ENCODE results near the gene TNFRSF12A. TPM values are rescaled to one million over a fixed set of nuclear protein-coding genes. Genes with fewer than 3 reads are reported as not detected.
"Not testable (repeated sequence)": the region's sequence is repeated elsewhere in the genome, so short reads cannot be mapped to it uniquely, and the experiment has no call there.

The TNFRSF12A gene
- total RNA-seq, 1 donor from 2014 or later, result 2.0 TPM

GRCh38 chr16:3065742-3066439, 45.7 kb downstream of the TNFRSF12A start:
- DNase-seq, result no peak

GRCh38 chr16:3066440-3066748, 46.2 kb downstream of the TNFRSF12A start:
- no peak for DNase-seq

DNA sequence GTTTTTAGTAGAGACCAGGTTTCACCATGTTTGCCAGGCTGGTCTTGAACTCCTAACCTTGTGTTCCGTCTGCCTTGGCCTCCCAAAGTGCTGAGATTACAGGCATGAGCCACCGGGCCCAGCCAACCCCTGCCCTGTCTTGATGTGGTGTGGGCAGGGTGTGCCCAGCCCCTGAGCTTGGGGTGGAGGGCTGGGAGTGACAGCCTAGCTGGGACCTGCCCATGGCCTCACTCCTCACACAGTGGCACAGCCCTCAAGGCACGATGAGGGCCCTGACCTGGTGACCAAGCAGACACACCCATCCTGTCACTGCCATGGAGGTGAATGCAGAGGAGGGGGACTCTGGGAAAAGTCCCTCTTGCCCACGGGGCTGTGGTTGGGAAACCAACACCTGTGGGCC, 48.3 kb downstream of the TNFRSF12A start:
- DNase-seq, result no peak

GRCh38 chr16:3069146-3069545, 49.0 kb downstream of the TNFRSF12A start:
- DNase-seq, result not testable (repeated sequence)

GRCh38 chr16:3070608-3071111, 50.5 kb downstream of the TNFRSF12A start:
- DNase-seq, result no peak

DNA sequence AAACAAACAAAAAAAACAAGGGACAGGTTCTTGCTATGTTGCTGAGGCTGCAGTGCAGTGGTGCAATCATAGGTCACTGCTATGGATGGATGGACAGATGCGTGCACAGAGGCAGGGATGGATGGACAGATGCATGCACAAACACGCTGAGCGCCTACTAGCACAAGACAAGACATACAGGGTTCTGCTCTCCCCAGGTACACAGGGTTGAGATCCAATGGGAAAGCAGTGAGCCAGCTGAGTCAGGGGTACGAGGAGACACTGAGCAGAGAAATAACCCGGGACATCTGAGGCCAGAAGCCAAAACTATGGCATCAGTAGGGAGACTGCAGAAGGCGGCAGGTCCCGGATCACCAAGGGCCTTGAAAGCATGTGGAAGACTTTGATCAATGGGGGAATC, 51.5 kb downstream of the TNFRSF12A start:
- no peak for DNase-seq

Small RNAs within 50 kb of the gene (small RNA-seq; reads per million reads assigned to genes)
- gene LINC00514, result not detected

Other genes starting within 250 kb of the TNFRSF12A start
- gene ELOB, start 243.1 kb upstream of the TNFRSF12A start, total RNA-seq, result 84.1 TPM
- gene PRSS33, start 232.8 kb upstream of the TNFRSF12A start, total RNA-seq, result not detected
- not detected for gene PRSS41, start 221.9 kb upstream of the TNFRSF12A start, total RNA-seq
- not detected for gene PRSS21, start 203.1 kb upstream of the TNFRSF12A start, total RNA-seq
- gene ZG16B, start 190.1 kb upstream of the TNFRSF12A start, total RNA-seq, result 0.47 TPM
- not detected for gene PRSS22, start 162.2 kb upstream of the TNFRSF12A start, total RNA-seq
- gene FLYWCH2, start 137.2 kb upstream of the TNFRSF12A start, total RNA-seq, result 43.8 TPM
- gene FLYWCH1, start 108.4 kb upstream of the TNFRSF12A start, total RNA-seq, result 20.7 TPM
- not detected for gene KREMEN2, start 56.1 kb upstream of the TNFRSF12A start, total RNA-seq
- gene PAQR4, start 51.0 kb upstream of the TNFRSF12A start, total RNA-seq, result 19.7 TPM
- gene PKMYT1, start 39.9 kb upstream of the TNFRSF12A start, total RNA-seq, result 3.0 TPM
- gene CLDN9, start 7.4 kb upstream of the TNFRSF12A start, total RNA-seq, result not detected
- not detected for gene CLDN6, start 2.2 kb upstream of the TNFRSF12A start, total RNA-seq
- 15.1 TPM for gene HCFC1R1, start 3.6 kb downstream of the TNFRSF12A start, total RNA-seq
- 5.8 TPM for gene THOC6, start 3.7 kb downstream of the TNFRSF12A start, total RNA-seq
- not detected for gene BICDL2, start 16.6 kb downstream of the TNFRSF12A start, total RNA-seq
- gene MMP25, start 26.2 kb downstream of the TNFRSF12A start, total RNA-seq, result 0.62 TPM
- gene IL32, start 45.3 kb downstream of the TNFRSF12A start, total RNA-seq, result 1.1 TPM
- gene ZSCAN10, start 78.9 kb downstream of the TNFRSF12A start, total RNA-seq, result not detected
- gene ZNF205, start 92.2 kb downstream of the TNFRSF12A start, total RNA-seq, result 18.9 TPM
- 8.3 TPM for gene ZNF213, start 114.7 kb downstream of the TNFRSF12A start, total RNA-seq
- 0.78 TPM for gene OR1F1, start 167.8 kb downstream of the TNFRSF12A start, total RNA-seq
- 17.9 TPM for gene ZNF200, start 214.8 kb downstream of the TNFRSF12A start, total RNA-seq
- 0.47 TPM for gene MEFV, start 236.3 kb downstream of the TNFRSF12A start, total RNA-seq

Data from occipital lobe (tissue), 3 donors.